ENCODE results near the gene GMPR.
"Not testable (repeated sequence)": the region's sequence is repeated elsewhere in the genome, so short reads cannot be mapped to it uniquely, and the experiment has no call there.

Gene GMPR

DNA sequence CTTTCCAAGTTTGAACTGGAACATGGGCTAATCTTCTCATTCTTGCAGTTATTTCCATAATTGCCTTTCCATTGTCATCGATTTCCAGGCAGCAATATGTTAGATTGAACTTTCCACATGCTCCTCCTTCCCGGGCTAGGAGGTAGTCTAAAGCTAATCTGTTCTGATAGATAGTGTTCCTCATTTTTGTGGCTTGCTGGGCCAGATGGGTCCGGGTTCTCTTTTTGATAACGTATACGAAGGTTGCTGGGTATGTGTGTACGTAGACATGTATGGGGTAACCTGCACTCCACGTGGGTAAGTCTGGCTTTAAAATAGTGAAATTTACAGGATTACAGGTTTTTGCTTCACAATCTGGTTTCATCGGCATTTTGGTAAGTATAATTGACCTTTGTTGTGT is 14.0 kb upstream of the GMPR start:
- TF ChIP-seq, protein P1, sequence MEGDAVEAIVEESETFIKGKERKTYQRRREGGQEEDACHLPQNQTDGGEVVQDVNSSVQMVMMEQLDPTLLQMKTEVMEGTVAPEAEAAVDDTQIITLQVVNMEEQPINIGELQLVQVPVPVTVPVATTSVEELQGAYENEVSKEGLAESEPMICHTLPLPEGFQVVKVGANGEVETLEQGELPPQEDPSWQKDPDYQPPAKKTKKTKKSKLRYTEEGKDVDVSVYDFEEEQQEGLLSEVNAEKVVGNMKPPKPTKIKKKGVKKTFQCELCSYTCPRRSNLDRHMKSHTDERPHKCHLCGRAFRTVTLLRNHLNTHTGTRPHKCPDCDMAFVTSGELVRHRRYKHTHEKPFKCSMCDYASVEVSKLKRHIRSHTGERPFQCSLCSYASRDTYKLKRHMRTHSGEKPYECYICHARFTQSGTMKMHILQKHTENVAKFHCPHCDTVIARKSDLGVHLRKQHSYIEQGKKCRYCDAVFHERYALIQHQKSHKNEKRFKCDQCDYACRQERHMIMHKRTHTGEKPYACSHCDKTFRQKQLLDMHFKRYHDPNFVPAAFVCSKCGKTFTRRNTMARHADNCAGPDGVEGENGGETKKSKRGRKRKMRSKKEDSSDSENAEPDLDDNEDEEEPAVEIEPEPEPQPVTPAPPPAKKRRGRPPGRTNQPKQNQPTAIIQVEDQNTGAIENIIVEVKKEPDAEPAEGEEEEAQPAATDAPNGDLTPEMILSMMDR (IDR thresholded peaks at IDR 0.05; ENCODE audit: control insufficient read depth, insufficient read depth, low read depth, low read length, missing control alignments), result no peak
- no peak overlapping the region for H3K4me3 ChIP-seq (ENCODE audit: control insufficient read depth, low read depth, low read length)
- no peak for DNase-seq (ENCODE audit: low read depth)

DNA sequence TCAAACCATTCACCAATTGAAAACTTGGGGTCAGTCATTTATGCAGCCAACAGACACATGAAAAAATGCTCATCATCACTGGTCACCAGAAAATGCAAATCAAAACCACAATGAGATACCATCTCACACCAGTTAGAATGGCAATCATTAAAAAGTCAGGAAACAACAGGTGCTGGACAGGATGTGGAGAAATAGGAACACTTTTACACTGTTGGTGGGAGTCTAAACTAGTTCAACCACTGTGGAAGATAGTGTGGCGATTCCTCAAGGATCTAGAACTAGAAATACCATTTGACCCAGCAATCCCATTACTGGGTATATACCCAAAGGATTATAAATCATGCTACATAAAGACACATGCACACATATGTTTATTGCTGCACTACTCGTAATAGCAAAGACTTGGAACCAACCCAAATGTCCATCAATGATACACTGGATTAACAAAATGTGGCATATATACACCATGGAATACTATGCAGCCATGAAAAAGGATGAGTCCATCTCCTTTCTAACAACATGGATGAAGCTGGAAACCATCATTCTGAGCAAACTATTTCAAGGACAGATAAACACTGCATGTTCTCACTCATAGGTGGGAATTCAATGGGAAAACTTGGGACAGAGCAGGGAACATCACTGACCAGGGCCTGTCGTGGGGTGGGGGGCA is 13.2 kb upstream of the GMPR start:
- not testable (repeated sequence) for DNase-seq (ENCODE audit: low read depth); H3K4me3 ChIP-seq (ENCODE audit: control insufficient read depth, low read depth, low read length)

DNA sequence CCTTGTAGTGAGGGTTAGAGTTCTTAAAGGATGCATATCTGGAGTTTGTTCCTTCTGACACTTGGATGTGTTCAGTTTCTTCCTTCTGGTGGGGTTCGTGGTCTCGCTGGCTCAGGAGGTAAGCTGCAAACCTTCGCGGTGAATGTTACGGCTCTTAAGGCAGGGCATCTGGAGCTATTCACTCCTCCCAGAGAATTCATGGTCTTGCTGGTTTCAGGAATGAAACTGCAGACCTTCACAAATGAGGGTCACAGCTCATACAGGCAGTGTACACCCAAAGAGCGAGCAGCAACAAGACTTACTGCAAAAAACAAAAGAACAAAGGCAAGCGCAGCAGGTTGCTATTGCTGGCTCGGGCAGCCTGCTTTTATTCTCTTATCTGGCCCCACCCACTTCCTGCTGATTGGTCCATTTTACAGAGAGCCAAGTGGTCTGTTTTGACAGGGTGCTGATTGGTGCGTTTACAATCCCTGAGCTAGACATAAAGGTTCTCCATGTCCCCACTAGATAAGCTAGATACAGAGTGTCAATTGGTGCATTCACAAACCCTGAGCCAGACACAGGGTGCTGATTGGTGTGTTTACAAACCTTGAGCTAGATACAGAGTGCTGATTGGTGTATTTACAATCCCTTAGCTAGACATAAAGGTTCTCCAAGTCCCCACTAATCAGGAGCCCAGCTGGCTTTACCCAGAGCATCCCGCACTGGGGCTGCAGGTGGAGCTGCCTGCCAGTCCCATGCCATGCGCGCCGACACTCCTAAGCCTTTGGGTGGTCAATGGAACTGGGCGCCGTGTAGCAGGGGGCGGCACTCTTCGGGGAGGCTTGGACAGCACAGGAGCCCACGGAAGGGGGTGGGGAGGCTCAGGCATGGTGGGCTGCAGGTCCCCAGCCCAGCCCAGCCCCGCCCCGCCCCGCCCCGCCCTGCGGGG is 12.0 kb upstream of the GMPR start:
- DNase-seq (ENCODE audit: low read depth); H3K4me3 ChIP-seq (ENCODE audit: control insufficient read depth, low read depth, low read length): not testable (repeated sequence)

DNA sequence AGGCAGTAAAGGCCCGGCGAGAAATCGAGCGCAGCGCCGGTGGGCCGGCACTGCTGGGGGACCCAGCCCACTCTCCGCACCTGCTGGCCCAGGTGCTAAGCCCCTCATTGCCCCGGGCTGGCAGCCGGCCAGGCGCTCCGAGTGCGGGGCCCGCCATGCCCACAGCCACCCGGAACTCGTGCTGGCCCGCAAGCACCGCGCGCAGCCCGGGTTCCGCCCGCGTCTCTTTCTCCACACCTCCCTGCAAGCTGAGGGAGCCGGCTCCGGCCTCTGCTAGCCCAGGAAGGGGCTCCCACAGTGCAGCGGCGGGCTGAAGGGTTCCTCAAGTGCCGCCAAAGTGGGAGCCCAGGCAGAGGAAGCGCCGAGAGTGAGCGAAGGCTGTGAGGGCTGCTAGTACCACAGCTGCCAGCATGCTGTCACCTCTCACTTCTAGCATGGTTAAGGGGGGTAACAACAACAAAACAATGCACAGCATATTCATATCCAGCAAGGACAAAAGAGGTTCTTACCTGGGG is 11.3 kb upstream of the GMPR start:
- no peak for DNase-seq (ENCODE audit: low read depth)
- TF ChIP-seq, protein P1 (IDR thresholded peaks at IDR 0.05; ENCODE audit: control insufficient read depth, insufficient read depth, low read depth, low read length, missing control alignments), result no peak
- H3K4me3 ChIP-seq (ENCODE audit: control insufficient read depth, low read depth, low read length), result no peak overlapping the region

DNA sequence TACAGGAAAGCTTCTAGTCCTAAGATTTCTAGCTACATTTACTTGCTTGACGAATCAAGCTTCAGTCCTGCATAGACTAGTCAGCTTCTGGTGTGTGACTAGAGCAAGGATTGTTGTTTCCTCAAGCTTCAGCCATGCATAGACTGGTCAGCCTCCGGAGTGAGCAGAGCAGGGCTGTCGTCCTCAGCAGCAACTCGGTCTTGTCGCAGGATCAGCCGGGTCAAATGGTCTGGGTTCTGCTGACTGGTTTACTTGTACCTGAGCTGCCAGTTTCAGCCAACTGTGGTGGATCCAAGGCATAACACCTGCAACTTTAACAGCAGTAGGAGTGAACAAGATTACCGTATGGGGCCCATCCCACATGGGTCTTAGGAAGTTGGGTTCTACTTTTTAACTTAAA is 10.8 kb upstream of the GMPR start:
- no peak for DNase-seq (ENCODE audit: low read depth)
- H3K4me3 ChIP-seq (ENCODE audit: control insufficient read depth, low read depth, low read length), result no peak overlapping the region
- TF ChIP-seq, protein P1 (IDR thresholded peaks at IDR 0.05; ENCODE audit: control insufficient read depth, insufficient read depth, low read depth, low read length, missing control alignments), result no peak

DNA sequence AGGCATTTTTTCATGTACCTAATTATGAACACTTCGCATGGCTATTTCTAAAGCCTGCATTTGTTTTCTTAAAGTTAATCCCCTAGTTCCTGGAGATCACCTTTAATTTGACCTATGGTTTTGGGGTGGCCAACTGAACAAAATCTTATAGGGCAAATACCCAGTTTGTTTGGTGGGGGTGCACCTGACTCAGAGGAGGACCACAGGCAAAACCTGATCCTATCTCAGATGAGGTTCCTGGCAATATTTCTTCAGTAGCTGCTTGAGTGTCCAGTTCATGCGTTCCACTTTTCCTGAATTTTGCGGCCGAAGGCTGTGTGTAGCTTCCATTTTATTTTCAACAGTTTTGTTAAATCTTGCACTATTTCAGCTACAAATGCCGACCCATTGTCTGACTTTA is 10.3 kb upstream of the GMPR start:
- TF ChIP-seq, protein P1 (IDR thresholded peaks at IDR 0.05; ENCODE audit: control insufficient read depth, insufficient read depth, low read depth, low read length, missing control alignments), result no peak
- H3K4me3 ChIP-seq (ENCODE audit: control insufficient read depth, low read depth, low read length), result no peak overlapping the region

DNA sequence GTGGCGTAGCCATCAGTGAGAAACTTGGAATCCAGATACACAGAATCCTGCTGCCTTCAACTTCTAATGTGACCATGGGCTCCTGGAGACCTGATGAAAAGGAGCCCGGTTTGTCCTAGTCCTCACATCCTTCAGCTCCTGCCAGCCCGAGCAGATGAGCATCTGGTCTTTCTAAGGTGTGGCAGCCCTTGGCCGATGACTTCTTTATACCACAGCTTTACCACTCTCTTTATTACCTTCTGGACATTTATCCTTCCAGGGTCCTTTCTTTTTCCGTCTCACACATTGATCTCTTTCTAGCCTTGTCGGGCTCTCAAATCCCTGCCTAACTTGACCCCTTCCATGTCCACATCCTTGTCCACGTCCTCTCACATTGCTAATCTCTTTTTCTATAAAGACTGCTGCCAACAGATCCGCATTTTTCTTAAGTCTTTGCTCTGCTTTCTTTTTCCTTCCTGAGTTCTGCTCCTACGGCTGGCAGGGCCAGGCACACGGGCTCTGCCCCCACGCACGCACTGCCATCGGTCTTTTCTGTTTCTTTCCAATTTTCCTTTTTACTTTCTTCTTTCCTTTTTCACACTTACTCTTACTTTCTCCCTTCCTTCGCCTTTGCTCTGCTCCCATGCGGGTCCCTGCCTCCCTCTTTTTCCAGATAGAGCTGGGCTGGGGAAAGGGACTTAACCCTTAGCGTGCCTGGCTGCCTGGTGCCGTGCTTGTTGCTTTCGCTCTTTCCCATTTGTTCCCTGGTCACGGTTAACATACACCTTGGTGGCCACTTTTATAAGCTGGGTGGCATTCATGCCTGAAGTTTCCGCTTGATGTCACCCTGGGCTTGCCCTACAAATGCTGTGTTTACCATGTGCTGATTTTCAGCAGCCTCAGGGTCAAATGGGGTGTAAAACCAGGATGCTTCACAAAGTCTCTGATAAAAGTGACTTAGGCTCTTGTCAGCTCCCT is 9.4 kb upstream of the GMPR start:
- DNase-seq (ENCODE audit: low read depth), result no peak
- TF ChIP-seq, protein P1 (IDR thresholded peaks at IDR 0.05; ENCODE audit: control insufficient read depth, insufficient read depth, low read depth, low read length, missing control alignments), result peak; percentile 15
- no peak overlapping the region for H3K4me3 ChIP-seq (ENCODE audit: control insufficient read depth, low read depth, low read length)

More for the DNA sequence above, 10.3 kb upstream of the GMPR start:
- DNase-seq (ENCODE audit: low read depth), result no peak
